ENCODE data around the gene CUX1.
A peak's percentile ranks its signal among the peaks of the same experiment; 100 is the strongest.

Gene CUX1

DNA sequence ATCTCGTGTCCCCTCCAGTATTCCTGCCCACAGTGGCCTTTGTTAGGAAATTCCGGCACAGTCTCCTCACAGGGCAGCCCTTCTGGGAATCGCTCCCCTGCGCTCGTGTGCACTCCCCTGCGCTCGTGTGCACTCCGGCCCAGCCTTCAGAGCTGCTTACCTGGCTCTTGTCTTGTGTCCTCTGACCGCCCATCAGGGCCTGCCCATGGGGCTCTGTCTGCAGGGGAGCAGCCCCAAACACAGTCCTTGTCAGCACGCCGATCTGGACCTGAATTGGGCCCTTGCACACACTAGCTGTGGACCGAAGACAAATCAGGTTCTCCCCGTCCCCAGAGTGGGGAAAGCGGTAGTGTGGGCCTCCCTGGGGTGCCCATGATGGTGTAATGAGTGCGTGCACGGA lies 179.4 kb downstream of the CUX1 start:
- H3K27me3 Mint-ChIP-seq (ENCODE audit: low read depth, poor library complexity): no peaks in the 10 kb centered on the region
- H3K4me3 Mint-ChIP-seq: no peak overlapping the region
- H3K9me3 Mint-ChIP-seq: no peaks in the 10 kb centered on the region
- H3K36me3 Mint-ChIP-seq (ENCODE audit: low read depth): peaks cover 7% of the 10 kb centered on the region
- no peak for DNase-seq
- H3K4me1 Mint-ChIP-seq: peaks cover 47% of the 10 kb centered on the region
- H3K27ac Mint-ChIP-seq: peak overlapping the region; percentile 73
- TF ChIP-seq, protein P1, sequence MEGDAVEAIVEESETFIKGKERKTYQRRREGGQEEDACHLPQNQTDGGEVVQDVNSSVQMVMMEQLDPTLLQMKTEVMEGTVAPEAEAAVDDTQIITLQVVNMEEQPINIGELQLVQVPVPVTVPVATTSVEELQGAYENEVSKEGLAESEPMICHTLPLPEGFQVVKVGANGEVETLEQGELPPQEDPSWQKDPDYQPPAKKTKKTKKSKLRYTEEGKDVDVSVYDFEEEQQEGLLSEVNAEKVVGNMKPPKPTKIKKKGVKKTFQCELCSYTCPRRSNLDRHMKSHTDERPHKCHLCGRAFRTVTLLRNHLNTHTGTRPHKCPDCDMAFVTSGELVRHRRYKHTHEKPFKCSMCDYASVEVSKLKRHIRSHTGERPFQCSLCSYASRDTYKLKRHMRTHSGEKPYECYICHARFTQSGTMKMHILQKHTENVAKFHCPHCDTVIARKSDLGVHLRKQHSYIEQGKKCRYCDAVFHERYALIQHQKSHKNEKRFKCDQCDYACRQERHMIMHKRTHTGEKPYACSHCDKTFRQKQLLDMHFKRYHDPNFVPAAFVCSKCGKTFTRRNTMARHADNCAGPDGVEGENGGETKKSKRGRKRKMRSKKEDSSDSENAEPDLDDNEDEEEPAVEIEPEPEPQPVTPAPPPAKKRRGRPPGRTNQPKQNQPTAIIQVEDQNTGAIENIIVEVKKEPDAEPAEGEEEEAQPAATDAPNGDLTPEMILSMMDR (IDR thresholded peaks at IDR 0.05): no peak

DNA sequence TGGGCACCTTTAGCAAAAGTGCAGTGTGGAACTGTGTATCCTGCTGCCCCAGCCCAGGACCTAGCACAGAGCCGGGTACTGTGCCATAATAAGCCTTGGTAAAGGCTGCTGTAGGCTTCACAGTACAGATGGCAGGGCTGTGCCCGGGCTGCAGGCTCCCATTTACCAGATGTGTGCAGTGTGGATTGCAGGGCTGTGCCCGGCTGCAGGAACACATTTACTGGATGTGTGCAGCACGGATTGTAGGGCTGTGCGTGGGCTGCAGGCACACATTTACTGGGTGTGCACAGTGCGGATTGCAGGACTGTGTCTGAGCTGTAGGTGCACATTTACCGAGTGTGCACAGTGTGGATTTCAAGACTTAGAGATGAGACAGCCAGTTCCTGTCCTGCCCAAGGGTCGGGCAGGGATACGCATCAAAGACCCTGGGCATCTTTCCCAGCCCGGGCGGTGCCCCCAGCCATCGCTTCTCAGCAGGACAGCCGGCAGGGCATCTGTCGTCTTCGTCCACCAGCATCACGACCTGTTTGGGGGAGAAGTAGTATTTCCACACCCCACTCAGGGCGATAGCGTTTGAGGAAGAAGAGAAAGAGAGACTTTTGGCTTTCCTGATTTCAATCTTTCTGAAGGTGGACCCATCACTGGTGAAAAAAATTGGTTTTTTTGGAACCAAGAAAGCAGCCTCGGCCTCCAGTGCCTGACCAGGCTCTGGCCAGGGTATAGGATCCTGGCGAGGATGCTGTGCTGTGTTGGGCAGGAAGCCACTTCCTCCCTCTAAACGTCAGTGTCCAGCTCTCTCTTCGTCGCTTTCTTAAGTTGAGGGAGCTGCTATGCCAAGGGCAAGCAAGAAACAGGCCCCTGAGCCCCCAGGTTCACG lies 180.8 kb downstream of the CUX1 start:
- Mint-ChIP-seq H3K9me3 (no peaks in the 10 kb centered on the region), H3K36me3 (ENCODE audit: low read depth) (peaks cover 7% of the 10 kb centered on the region), H3K4me3 (no peak overlapping the region), H3K27ac (peak overlapping the region; percentile 42), H3K27me3 (ENCODE audit: low read depth, poor library complexity) (no peaks in the 10 kb centered on the region), H3K4me1 (peaks cover 51% of the 10 kb centered on the region)
- no peak for DNase-seq
- TF ChIP-seq, protein P1 (IDR thresholded peaks at IDR 0.05): no peak

DNA sequence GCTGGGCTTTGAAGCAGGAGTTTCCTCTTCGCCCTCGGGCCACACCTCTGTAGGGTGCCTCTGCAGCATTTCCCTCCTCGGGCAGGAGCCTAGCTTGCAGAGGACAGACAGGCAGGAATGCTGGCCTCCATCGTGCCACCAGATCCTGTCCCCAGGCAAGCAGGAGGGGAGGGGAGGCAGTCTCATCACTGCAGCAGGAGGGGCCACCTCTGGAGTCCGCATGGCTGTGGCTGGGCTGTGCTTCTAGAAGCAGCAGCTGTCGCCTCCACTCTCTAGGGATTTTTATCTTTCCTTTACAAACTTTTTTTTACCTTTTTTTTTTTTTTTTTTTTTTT lies 181.4 kb downstream of the CUX1 start:
- no peak for DNase-seq

DNA sequence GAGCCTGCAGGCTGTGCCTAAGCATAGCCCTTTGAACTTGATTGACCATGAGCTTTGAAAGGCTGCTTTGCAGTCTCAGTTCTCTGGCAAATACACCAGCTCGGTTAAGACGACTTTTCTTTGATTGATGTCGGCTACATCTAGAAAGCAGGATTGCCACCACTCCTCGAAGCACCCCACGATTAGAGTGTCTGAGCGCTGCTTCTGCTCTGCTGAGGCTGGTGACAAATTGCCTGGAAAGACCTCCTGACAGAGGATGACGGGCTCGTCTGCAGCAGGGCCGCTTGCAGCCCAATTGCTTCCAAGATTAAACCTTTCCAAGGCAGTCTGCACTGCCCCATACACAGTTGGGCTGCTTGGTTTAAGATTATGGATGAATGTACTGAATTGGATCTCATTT lies 182.0 kb downstream of the CUX1 start:
- TF ChIP-seq, protein P1 (IDR thresholded peaks at IDR 0.05): no peak
- no peaks in the 10 kb centered on the region for H3K9me3 Mint-ChIP-seq
- H3K27me3 Mint-ChIP-seq (ENCODE audit: low read depth, poor library complexity): no peaks in the 10 kb centered on the region
- peaks cover 54% of the 10 kb centered on the region for H3K4me1 Mint-ChIP-seq
- peak overlapping the region; percentile 60 for H3K27ac Mint-ChIP-seq
- peaks cover 7% of the 10 kb centered on the region for H3K36me3 Mint-ChIP-seq (ENCODE audit: low read depth)
- DNase-seq: no peak
- no peak overlapping the region for H3K4me3 Mint-ChIP-seq

More for the DNA sequence above, 181.4 kb downstream of the CUX1 start:
- peaks cover 53% of the 10 kb centered on the region for H3K4me1 Mint-ChIP-seq
- H3K27ac Mint-ChIP-seq: peak overlapping the region; percentile 42
- TF ChIP-seq, protein P1 (IDR thresholded peaks at IDR 0.05): no peak
- no peaks in the 10 kb centered on the region for H3K27me3 Mint-ChIP-seq (ENCODE audit: low read depth, poor library complexity)
- H3K4me3 Mint-ChIP-seq: no peak overlapping the region
- peaks cover 7% of the 10 kb centered on the region for H3K36me3 Mint-ChIP-seq (ENCODE audit: low read depth)
- no peaks in the 10 kb centered on the region for H3K9me3 Mint-ChIP-seq

DNA sequence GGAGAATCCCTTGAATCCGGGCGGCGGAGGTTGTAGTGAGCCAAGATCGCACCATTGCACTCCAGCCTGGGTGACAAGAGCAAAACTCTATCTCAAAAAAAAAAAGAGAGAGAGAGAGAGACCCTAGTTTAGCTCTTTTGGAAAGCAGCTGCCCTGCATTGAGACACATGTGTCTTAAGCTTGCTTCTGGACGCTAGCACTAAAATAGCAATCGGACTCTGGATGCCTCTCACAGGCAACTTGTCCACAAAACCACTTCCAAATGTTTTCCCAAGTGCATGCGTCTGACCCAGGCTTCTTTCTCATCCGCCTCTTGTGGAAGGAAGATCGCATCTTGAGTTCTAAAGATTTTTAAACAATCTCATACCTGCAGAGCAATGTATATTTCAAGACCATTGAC lies 182.7 kb downstream of the CUX1 start:
- H3K27me3 Mint-ChIP-seq (ENCODE audit: low read depth, poor library complexity): no peaks in the 10 kb centered on the region
- no peaks in the 10 kb centered on the region for H3K9me3 Mint-ChIP-seq
- no peak for DNase-seq
- no peak overlapping the region for H3K4me3 Mint-ChIP-seq
- H3K36me3 Mint-ChIP-seq (ENCODE audit: low read depth): peaks cover 5% of the 10 kb centered on the region
- peak overlapping the region; percentile 48 for H3K27ac Mint-ChIP-seq
- TF ChIP-seq, protein P1 (IDR thresholded peaks at IDR 0.05): no peak
- peaks cover 61% of the 10 kb centered on the region for H3K4me1 Mint-ChIP-seq

DNA sequence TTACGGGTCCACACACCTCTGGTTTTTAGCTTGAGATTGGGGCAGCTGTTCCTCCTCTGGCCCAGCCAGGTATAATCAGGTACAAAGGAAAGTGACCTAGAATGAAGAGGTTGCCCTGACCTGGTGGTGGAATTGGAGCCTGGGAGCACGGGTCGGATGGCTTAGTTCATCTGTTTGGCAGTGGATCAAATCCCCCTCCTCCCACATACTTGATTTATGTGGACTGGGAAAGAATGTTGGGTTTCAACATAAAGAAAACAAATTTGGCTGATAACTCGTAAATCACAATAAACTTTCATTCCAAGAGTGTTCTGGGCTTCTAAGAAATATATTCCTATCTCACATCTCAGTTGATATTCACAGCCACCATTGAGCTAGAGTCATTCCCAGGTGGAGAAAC lies 186.8 kb downstream of the CUX1 start:
- TF ChIP-seq, protein P1 (IDR thresholded peaks at IDR 0.05): no peak
- H3K4me3 Mint-ChIP-seq: no peak overlapping the region
- no peaks in the 10 kb centered on the region for H3K27me3 Mint-ChIP-seq (ENCODE audit: low read depth, poor library complexity)
- no peaks in the 10 kb centered on the region for H3K9me3 Mint-ChIP-seq
- peak overlapping the region; percentile 95 for H3K27ac Mint-ChIP-seq
- peaks cover 68% of the 10 kb centered on the region for H3K4me1 Mint-ChIP-seq
- H3K36me3 Mint-ChIP-seq (ENCODE audit: low read depth): peaks cover 21% of the 10 kb centered on the region
- DNase-seq: no peak
